GM12874 (cell line): ENCODE measurements around the gene CNNM2.

Experiments
- TF ChIP-seq, protein P1 (sequence below): IDR thresholded peaks from 2 replicates; pipeline ENCODE4 v1.5.1; 2011; ENCODE audit warnings: low read depth, mild to moderate bottlenecking, control low read depth, low read length, moderate library complexity; ENCODE audit not compliant: insufficient read depth

The CNNM2 gene

DNA sequence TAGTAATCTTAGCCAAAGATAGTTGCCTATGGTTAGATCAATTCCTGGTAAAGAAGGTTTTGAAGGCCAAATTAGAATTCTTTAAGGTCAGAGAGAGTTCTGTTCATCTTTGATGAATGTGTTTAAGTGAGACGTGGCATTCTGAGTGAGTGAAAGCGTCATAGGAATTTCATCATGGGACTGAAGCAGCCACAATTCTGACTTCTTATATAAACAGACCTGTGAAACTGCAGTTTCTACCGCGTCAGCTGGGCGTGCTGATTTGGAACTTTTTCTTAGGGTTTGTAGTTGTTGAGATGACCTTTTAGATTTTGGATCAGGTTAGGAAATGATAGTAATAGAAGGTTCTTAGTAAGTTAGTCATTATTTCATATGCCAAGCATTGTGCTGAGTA is 103.8 kb downstream of the CNNM2 start:
- TF ChIP-seq, protein P1, sequence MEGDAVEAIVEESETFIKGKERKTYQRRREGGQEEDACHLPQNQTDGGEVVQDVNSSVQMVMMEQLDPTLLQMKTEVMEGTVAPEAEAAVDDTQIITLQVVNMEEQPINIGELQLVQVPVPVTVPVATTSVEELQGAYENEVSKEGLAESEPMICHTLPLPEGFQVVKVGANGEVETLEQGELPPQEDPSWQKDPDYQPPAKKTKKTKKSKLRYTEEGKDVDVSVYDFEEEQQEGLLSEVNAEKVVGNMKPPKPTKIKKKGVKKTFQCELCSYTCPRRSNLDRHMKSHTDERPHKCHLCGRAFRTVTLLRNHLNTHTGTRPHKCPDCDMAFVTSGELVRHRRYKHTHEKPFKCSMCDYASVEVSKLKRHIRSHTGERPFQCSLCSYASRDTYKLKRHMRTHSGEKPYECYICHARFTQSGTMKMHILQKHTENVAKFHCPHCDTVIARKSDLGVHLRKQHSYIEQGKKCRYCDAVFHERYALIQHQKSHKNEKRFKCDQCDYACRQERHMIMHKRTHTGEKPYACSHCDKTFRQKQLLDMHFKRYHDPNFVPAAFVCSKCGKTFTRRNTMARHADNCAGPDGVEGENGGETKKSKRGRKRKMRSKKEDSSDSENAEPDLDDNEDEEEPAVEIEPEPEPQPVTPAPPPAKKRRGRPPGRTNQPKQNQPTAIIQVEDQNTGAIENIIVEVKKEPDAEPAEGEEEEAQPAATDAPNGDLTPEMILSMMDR: no peak

DNA sequence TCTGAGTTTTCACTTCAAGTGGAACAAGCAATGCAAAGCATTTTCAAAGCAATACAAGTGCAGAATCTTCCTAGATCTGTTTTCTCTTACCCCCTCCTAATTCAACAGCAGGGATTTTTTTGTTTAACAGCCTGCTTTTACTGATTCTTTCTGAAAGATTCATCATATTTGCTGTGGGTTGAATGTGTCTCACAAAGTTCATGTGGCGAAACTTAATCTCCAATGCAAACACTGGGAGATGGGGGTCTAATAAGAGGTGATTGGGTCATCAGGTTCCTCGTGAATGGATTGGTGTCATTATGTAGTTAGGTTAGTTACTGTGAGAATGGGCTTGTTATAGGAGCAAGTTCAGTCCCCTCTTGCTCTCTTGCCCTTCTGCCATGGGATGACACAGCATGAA is 107.6 kb downstream of the CNNM2 start:
- TF ChIP-seq, protein P1: no peak

DNA sequence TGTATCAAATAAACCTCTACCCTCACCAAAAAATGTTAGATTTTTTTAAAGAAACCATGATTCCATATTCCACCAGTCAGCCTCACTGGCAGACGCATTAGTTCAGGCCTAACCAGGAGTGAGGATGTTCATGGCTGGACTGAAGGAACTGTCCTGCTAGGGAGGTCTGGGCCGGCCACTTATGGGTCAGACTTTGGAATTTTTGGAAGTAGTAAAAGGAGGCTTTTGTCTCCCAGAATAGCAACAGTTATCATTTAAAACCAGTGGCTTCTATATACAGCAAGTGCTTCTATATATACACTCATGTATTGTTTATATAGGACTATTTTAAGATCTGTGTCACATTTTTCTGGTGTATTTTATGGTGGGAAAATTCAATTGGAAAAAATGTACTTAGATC is 120.5 kb downstream of the CNNM2 start:
- TF ChIP-seq, protein P1: no peak

DNA sequence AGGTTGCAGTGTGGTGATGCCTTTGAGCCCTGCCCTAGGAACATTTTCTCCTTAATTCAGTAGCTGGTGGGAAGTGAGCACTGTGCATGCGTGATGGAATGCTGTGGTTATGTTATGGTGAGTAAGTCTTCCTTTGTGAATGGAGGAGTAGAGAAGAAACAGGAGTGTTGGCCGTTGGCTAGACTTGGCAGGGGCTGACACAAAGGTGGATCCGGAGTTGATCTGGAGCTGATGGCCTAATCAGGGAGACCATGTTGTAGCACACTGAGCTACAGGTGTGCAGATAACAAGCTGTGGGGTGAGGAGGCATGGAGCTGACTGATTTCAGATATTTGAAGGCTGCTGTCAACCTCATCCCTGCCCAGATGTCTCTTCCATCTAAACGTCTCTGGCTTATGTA is 122.3 kb downstream of the CNNM2 start:
- TF ChIP-seq, protein P1: no peak

DNA sequence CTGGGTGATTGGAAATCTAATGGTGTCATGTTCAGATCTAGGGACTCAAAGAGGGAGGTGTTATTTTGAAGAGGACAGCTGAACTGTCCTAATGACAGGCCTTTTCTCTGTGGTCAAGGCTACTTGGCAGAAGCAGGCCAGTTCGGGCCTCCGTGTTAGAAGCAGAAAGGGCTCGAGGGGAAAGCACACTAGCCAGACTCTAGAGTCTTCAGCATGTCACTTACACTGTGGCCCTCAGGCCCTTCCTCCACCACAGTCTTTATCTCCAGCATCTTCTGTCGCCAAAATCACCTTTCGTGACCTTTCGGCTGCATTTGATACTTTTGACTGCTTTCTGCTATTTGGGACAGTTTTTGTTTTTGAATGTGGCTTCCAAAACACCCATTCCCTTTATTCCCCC is 123.3 kb downstream of the CNNM2 start:
- TF ChIP-seq, protein P1: no peak

DNA sequence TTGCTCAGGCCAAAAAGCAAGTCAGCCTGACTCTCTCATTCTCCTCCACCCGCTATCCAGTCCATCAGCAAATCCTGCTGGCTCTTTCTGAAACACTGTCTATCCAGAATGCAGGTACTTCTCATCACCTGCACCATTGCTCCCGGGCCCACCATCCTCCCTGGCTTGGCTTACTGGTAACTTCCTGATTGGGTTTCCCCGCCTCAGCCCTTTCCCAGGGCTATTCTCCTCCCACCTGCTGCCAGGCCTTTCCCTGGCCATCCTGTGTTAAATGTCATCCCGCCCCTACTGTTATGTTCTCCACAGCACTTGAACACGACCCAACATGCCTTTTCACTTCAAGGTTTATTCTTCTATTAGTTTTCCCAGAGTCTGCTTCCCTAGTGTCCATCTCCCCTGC is 124.0 kb downstream of the CNNM2 start:
- TF ChIP-seq, protein P1: no peak

DNA sequence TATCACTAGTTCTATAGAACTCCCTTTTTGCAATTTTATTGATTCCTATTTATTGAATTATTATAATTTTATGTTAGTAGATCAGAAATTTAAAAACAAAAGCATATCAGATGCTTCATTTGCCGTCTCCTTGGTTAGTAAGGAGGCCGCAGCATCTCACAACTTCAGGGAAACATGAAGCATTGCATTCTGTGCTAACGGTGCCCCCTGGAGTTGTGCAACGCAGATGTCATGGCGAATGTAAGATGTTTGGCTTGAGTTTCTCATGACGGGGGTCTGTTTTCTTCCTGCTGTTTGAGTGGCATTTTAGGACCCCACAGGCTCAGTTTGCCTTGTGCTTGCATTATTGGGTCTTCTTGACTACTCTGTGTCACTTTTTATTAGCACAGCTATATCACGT is 124.8 kb downstream of the CNNM2 start:
- TF ChIP-seq, protein P1: 0 out of 2 replicates have a peak, but pooled peaks have one; percentile 4
